NCI-H1048 (cell line): ENCODE data around the gene PHF19.

Experiments
- DNase-seq: peaks from one replicate; lab custom pipeline; 2025; lab: John Stamatoyannopoulos, UW

PHF19 gene

DNA sequence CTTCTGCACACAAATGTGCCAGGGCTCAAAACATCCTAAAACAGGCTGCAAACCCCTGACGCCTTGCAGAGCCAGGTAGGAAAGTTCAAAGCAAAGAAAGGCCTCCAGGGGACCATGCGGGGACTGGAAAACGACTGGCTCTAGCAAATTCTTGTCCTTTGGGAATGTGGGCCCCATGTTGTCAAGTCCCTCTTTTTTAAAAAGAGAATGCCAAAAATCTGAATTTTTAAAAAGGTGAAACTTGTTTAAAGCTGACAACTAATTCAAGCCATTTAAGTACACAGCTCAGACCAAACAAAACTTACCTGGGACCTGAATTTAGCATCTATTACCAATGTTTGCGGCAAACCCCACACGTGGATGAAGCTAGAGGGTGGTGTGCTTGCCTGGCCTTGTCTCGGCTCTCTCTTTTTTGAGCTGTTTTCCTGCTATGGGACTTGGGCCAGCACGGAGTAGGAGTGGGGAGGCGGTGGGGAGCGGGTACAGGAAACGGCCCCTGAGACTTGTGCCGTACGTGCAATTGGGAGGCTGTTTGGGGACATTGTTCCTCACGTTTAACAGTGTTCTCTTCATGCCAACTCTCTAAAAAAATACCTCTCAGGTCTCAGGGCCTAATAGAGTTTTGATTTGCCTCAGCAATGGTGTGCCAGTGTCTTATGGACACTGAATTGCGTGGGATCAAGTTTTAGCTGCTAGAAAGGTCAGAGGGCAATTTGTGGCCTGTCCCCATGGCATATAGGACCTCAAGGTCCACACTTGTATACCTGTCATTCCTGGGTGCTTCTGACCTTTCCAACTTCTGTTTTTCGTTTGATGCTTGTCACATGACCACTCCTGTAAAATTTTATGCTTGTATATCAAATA, 15.1 kb upstream of the PHF19 start:
- no peak for DNase-seq

DNA sequence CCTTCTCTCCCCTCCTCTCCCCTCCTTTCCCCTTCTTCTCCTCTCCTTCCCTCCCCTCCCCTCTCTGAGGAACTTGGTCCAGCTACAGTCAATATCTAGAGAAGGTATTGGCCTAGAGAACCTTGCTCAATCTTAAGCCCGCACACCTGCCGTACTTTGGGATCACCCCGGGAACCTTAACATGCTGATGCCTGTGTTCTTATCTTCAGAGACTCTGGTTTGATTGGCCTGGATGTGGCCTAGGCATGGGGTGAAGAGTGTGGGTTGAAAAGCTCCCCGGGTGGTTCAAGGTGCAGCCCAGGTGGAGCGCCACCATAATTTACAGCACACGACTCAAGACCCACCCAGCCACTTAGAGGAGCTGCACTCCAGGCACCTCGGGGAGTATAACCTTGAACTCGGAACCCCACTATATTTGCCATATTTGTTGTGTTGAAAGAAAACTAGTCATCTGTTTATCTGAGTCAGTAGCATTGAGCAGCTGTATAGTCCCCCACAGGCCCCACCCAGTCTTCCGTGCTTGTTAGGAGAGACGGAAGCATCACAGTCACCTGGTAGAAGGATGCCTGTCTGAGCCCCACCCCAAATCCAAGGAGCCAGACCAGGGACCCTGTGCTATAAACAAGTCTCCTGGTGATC, 14.4 kb upstream of the PHF19 start:
- no peak for DNase-seq

DNA sequence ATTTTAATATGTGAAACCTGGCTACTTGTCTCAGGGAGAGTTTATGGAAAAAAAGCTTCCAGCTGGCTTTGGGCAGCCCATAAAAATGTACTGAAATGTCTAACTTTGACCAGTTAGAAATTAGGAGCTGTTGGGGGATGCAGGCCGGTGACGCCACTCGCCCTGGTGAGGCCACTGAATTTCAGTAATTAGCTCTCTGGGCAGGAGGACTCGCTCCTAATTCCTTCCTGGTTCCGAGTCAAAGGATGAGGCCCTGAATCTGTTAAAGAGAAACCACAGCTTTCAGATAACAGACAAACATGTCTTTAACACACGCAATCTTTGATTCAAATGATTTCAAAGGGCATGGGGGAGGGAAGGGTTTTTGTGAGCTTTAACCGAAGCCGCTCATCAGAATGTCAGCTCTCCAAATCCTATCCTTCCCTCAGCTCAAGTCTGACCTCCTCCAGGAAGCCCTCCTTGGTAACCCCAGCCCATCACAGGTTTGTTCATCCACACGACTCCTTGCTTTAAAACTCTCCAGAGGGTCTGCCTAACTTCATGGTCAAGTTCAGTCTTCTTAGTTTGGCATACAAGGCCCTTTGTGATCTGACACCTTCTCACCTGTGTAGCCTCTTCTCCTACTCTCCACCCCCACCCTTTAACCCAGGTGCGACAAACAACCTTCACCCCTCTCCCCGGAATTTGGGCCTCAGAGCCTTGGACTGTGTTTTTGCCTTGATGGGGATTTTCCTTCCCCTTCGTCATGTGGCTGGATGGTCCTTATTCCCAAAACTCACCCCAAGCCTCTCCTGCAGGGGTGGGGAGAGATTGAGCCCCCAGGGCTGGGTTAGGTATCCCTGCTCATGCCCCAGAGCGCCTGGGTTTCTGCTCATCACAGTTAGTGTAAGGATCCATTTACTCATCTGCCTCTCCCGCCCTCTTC, 13.6 kb upstream of the PHF19 start:
- DNase-seq = no peak

DNA sequence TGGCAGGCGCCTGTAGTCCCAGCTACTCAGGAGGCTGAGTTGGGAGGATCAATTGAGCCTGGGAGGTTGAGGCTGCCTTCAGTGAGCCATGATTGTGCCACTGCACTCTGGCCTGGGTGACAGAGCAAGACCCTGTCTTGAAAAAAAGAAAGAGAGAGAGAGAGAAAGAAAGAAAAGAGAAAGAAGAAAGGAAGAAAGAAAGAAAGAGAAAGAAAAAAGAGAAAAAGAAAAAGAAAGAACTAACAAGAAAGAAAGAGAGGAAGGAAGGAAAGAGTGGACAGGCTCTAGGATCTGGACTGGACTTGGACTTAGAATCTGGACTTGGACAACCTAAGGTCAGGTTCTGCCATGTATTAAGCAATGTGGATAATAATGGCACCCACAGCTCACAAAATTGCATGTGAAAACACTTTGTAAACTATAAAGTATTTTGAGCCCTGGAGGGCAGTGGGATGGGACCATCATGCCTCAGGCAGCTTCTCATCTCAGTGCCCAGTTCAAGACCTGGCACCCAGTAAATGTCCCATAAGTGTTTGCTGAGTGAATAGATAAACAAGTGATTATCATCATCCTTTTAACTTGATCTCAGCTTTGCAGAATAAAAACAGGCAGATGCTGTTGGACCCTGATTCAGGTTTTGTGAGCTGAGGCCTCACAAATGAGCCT, 12.8 kb upstream of the PHF19 start:
- no peak for DNase-seq

GRCh38 chr9:120888626-120889025, 11.6 kb upstream of the PHF19 start:
- DNase-seq = no peak

DNA sequence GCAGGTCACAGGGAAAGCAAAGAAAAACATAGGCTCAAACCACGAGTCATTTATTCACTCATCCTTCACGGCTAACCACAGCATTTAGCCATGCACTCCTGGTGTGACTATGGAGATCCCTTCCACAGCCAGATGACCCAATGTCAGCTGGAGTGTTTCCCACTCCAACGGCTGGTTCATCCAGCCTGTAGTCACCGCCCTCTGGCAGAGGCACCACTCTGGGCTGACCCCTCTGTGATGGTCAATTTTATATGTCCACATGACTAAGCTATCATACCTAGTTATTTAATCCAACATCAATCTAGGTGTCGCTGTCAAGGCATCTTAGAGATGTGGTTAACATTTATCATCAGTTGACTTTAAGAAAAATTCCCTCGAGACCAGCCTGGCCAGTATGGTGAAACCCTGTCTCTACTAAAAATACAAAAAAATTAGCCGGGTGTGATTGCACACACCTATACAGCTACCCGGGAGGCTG, 9.5 kb upstream of the PHF19 start:
- DNase-seq = no peak

DNA sequence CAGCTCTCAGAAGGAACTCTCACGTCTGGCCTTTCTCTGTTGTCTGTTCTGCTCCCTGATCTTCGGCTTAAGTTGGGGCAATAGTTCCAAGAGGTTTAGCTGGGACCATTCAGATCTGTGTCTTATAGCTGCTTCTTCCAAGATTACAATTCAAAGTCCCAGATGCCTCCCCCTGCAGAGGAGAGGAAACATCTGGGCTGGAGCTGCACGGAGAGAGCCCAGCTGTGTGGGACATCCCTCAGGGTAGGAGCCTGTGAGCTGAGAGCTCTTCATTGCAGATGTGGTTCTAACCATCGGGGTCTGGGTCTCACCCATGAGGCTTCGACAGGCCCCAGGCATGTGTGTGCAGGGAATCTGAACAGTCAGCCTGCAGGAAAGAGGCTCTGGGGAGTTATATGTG, 9.0 kb upstream of the PHF19 start:
- no peak for DNase-seq

DNA sequence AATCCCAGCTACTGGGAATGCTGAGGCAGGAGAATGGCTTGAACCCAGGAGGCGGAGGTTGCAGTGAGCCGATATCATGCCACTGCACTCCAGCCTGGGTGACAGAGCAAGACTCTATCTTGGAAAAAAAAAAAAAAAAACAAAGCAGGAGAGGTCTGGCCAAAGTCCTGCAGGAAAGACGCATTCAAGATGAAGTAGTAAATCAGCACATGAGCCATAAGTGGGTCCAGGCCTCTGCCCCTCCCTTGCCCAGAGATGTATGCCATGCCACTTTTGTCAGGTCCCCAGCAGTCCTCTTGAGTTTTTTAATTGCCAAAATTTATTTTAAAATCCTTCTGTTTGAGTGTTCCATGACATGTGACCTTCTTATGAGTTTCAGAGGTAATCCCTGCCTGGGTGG, 8.5 kb upstream of the PHF19 start:
- DNase-seq = no peak

DNA sequence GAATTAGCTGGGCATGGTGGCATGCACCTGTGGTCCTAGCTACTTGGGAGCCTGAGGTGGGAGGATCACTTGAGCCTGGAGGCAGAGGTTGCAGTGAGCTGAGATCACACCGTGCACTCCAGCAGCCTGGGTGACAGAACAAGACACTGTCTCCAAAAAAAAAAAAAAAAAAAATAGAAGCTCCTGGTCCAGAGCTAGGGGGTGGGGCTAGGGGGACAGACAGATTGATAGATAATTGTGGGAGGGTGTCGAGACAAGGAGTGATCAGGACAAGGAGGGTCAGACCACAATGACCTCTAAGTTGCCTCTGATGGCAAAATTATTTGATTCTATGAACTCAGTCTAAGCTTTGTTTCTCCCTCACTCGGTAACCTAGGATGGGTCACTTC, 6.6 kb upstream of the PHF19 start:
- DNase-seq = no peak

- no peak for DNase-seq
Measured at GRCh38 chr9:120882935-120883607, 6.1 kb upstream of the PHF19 start.

- no peak for DNase-seq
Measured at GRCh38 chr9:120879446-120879845, 2.5 kb upstream of the PHF19 start.

GRCh38 chr9:120878188-120879130, 1.5 kb upstream of the PHF19 start:
- DNase-seq = no peak

DNA sequence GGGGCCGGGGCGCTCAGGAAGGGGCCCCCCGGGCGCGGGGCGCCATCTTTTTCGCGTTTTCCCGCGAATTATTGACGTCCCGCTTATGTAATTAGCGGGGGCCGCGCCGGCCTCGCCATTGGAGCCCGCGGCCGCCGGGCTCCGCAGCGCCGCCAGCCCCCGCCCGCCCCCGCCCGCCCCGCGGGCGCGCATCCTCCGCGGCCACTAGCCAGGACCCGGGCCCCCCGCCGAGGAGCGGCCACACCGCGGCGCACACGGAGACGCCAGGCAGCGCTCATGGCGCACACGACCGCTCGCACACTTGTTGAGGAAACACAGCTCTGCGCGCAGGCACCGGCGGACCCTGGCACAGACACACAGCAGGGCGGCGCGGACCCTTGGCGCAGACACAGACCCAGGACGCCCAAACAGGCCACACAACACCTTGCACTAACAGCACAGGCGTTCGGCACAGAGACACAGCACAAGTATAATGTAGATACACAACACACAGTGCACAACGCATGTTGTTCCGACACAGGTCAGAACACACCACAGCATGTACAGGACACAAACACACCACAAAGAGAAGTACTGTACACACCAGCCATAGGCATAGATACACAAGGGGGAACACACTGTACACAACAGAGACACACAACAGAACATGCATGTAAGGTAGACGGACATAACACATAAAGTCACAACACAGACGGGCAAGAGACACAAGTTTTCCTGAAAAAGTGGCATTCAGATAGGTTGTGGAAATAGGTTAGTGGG, 467 bp upstream of the PHF19 start:
- DNase-seq = peak; percentile 52

GRCh38 chr9:120875954-120876841, 790 bp downstream of the PHF19 start:
- peak; percentile 35 for DNase-seq

- DNase-seq = no peak
Measured at GRCh38 chr9:120875643-120875953, 1.4 kb downstream of the PHF19 start.

GRCh38 chr9:120875195-120875565, 1.8 kb downstream of the PHF19 start:
- no peak for DNase-seq

GRCh38 chr9:120874226-120875194, 2.5 kb downstream of the PHF19 start:
- DNase-seq = no peak
